ENCODE results near the gene GADL1.
A peak's percentile ranks its signal among the peaks of the same experiment; 100 is the strongest.

Gene GADL1, protein sequence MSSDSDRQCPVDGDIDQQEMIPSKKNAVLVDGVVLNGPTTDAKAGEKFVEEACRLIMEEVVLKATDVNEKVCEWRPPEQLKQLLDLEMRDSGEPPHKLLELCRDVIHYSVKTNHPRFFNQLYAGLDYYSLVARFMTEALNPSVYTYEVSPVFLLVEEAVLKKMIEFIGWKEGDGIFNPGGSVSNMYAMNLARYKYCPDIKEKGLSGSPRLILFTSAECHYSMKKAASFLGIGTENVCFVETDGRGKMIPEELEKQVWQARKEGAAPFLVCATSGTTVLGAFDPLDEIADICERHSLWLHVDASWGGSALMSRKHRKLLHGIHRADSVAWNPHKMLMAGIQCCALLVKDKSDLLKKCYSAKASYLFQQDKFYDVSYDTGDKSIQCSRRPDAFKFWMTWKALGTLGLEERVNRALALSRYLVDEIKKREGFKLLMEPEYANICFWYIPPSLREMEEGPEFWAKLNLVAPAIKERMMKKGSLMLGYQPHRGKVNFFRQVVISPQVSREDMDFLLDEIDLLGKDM

DNA sequence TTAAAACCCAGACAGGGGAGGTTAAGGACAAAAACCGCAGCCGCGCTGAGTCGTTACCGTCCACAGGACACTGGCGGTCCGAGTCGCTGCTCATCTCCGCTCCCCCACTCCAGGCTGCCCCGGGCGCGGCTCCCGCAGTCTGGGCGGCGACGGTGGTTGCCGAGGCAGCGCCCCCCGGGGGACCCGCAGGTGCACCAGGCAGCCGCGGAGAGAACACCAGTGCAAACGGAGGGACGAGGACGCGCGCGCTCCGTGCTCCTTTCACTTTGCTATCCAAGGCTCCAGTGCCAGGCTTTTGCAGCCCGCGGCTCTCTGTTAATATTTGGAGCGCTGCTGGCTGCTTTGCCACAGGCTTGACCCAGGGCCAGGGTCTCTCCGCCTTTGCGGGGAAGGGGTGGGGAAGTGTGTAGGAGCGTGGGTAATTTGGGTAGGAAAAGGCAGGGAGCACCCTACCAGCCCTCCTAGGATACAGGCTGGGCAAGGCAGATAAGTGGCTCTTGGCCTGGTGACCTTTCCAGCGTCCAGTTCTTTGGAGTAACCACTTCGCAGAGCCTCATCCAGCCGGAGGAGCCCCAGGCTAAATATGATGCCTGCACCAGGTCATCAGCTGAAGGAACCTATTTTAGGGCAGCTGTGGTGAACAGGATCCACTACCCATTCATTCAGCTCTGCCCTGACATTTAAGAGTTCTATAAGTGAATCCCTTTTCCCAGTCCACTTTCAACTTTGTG is at the start of gene GADL1:
Gene GADL1, minus strand, starts transcription at position 141 of the 731 bp plus-strand sequence. Its CDS starts 47 bp downstream, at position 94.
- FAIRE-seq: no peak
- no peak for DNase-seq (ENCODE audit: low spot score)

DNA sequence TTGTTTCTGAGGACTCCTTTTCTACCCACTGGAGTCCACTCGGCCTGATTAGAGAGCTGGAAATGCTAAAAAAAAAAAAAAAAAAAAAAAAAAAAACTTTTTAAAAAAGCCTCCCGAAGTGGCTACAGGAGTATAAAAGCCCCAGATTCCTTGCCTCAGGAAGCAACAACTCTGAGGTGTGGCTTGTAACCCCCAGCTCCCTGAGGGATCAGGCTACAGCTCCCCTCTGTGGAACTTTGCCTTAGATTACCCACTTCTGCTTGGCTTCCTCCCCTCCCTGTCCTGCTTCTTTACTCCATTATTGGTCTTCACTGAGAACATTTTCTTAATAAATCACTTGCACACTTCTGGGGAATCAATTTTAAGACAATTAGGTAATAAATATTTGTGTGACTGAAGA is 49.7 kb upstream of the GADL1 start:
- FAIRE-seq (no peak), DNase-seq (ENCODE audit: low spot score) (no peak)

DNA sequence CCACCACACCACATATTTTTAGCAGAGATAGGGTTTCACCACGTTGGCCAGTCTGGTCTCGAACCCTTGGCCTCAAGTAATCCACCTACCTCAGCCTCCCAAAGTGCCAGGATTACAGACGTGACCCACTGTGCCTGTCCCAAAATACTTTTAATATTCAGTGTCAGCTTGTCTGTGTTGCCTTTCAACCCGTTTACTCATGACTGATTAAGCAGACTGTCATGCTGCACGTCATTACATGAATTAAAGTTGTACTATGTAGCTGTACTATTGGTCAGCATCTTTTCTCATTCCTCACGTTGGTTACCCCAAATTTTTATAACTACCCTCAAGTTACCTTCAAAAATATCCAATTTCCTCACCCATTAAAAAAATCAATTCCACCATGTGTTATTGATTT is 48.7 kb upstream of the GADL1 start:
- FAIRE-seq: no peak

DNA sequence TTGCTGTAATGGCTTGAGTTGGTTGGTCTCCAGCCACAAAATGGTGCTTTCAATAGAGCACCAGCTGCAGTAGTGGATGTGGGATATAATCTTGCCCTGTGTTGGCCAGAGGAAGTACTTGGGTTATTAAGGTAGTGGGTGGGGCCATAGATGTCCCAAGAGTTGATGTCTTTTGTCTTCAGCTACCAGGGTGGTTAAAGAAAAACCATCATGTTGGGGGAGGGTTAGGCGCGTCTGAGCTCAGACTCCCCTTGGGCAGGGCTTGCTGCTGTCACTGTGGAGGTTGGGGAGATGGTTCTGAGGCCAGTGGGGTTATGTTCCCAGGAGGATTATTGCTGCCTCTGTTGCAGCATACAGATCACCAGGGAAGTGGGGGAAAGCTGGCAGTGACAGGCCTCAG is 46.9 kb upstream of the GADL1 start:
- DNase-seq (ENCODE audit: low spot score): no peak
- FAIRE-seq: no peak

More for the DNA sequence above, 48.7 kb upstream of the GADL1 start:
- no peak for DNase-seq (ENCODE audit: low spot score)

DNA sequence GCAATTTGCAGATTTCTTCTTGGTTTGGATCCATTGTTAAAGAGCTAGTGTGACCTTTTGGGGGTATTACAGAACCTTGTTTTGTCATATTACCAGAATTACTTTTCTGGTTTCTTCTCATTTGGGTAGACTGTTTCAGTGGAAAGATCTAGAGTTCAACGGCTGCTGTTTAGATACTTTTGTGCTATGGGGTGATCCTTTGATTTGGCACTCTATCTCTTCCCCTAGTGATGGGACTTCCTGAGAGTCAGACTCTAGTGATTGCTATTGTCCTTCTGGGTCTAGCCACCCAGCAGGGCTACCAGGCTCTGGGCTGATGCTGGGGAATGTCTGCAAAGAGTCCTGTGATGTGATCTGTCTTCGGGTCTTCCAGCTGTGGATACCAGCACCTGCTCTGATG is 46.3 kb upstream of the GADL1 start:
- no peak for DNase-seq (ENCODE audit: low spot score)
- no peak for FAIRE-seq

DNA sequence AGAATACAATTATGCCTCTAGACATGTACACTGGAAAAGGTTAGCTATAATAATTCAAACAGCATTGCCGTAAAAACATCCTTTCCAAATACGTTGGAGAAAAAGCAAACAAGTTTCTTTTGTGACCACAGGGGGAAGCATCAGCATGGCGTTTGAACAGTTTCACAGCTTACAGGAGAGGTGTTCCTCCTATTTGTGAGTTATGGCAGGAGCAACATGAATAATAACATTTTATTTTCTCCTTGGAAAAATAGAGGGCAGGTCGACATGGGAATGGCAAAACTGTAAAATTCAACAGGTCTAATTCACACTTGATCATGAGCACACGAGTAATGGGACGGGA is 39.7 kb upstream of the GADL1 start:
- FAIRE-seq (no peak), DNase-seq (ENCODE audit: low spot score) (no peak)

DNA sequence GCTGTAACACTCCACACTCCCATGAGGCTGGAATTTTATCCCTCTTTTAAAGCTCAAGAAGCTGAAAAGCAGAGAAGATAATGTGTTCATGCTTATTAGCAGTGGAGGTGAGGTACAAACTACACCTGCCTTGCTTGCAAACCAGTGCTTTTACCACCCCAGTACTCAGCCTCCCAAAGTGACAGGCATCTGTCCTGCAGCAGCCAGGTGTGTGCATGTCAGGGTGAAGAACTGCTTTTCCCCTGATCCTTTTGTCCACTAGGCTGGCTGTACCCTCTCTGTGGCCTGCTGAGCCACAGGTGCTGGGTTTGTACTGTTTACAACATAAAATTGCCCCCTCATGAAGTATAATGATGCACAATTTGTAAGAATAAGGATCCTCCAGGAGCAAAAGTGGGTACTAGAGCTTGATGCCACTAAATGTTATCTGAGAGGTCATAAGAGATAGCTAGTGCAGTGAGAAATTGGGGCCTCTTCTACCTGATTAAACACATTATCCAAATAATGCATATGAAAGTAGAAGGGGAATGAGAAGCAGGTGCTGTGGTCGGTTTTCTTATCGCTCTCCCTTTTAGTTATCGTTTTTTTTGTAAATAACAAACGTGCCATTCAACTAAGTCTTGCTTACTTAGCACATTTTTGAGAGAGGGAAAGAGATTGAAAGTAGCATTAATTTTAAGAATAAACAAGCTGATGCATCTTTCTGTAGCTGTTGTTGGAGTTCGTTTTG is 39.2 kb upstream of the GADL1 start:
- FAIRE-seq (no peak), DNase-seq (ENCODE audit: low spot score) (no peak)

DNA sequence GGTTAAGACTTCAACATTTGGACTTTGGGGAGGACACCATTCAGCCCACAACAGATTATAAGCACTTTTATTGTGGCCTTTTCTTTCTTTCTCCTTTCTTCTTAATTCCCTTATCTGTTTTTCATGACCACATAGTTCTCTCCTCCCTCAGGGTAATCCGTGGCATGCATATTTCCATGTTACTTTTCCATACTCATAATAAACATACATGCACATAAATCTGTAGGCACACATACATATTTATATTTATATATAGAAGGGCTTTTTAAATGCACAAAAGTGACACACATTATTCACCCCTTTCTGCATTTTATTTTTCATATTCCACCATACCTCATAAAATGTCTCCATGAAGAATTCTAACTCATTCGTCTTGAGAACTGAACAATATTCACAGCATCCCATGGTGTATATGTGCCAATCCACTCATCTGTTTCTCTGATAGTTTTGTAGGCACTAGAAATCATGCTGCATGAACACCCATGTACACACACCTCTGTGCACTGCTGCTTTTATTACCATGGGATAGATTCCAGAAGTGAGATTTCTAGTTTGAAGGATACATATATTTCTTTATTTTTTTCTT is 38.1 kb upstream of the GADL1 start:
- FAIRE-seq (no peak), DNase-seq (ENCODE audit: low spot score) (no peak)

DNA sequence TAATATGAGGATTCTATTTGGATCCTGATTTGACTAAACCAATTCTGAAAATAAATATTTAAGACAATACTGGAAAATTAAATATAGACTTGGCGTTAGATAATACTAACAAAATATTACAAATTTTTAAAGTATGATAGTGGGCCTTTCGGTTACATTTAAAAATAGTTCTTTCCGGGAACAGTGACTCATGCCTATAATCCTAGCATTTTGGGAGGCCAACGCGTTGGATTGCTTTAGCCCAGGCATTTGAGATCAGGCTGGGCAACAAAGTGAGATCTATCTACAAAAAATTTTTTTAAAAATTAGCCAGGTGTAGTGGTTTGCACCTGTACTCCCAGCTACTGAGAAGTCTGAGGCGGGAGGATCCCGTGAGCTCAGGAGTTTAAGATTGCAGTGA is 30.3 kb upstream of the GADL1 start:
- DNase-seq (ENCODE audit: low spot score): no peak
- FAIRE-seq: no peak

DNA sequence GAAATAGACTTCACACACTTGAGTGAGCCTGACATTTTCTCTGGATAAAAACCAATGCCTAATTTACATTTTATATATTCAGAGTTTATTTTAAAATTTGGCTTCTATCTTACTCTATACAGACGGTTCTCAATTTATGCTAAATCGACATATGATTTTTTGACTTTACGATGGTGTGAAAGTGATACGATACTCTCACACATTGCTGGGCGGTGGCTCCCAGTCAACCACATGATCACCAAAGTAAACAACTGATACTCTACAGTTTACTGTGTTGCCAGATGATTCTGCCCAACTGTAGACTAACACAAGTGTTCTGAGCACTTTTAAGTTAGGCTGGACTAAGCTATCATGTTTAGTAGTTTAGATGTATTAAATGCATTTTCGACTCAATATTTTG is 25.1 kb upstream of the GADL1 start:
- no peak for FAIRE-seq

DNA sequence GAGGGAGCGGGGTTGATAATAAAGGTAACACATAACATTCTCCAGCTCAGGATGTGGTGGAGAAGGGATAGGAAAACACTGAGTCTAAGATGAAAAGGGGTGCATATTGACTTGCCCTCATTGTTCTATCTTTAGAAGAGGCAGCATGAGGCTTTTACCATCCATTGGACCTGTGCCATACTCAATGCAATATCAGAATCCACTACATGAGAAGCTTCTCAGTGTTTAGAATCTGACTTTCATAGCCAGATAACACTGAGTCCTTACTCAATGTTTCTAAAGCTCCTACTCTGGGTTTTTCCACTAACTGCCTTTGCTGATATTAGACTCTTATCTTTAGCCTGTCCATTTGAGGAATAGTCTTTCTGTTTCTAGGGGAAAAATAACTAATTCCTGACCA is 24.3 kb upstream of the GADL1 start:
- no peak for DNase-seq (ENCODE audit: low spot score)
- FAIRE-seq: no peak

More for the DNA sequence above, 25.1 kb upstream of the GADL1 start:
- DNase-seq (ENCODE audit: low spot score): no peak

DNA sequence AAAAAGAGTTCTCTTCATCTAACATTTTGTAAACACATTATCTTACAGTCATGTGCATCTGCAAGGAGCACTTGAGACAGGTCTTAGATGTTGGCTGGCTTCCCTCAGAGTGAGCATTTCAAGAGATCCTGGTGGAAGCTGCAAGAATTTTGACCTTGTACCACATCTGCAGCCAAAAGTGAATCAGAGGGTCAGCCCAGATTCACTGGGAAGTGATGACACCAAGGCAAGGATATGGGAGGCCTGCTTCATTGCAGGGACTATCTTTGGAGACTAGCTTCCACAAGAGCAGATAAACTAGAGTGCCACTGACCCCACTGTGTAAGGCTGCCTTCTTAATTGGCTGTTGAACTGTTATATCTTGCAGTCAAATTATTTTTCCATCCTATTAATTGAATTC is 21.3 kb upstream of the GADL1 start:
- no peak for DNase-seq (ENCODE audit: low spot score)
- FAIRE-seq: no peak

DNA sequence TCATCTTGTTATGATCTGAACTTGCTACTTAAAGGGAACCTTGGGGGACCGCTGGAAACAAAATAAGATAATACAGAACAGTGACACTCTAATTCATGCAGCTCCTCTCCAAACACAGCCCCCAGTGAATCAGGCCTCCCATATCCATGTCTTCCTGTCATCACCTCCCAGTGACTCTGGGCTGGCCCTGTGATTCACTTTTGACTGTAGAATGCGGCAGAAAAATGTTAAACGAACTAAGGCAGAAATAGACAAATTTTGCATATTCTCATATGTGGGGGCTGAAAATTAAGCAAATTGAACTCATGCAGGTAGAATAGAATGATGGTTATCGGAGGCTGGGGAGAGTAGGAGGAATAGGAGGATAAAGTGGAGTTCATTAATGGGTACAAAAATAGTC is 20.2 kb upstream of the GADL1 start:
- FAIRE-seq: no peak
- no peak for DNase-seq (ENCODE audit: low spot score)

DNA sequence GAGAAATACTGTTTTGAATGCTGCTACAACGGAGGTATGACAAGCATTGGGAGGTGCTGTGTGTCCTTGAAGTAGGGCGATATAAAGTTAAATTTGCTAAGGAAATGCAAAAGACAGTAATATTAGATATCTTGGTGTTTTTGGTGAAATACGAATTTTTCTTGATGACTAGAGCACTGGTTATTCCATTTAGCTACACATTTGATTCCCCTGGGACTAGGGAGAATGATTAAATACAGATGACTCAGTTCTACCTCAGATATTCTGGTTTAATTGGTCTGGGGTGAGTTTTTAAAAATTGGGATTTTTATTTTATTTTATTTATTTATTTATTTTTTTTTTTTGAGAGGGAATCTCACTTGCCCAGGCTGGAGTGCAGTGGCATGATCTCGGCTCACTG is 18.7 kb upstream of the GADL1 start:
- DNase-seq (ENCODE audit: low spot score): no peak
- no peak for FAIRE-seq

DNA sequence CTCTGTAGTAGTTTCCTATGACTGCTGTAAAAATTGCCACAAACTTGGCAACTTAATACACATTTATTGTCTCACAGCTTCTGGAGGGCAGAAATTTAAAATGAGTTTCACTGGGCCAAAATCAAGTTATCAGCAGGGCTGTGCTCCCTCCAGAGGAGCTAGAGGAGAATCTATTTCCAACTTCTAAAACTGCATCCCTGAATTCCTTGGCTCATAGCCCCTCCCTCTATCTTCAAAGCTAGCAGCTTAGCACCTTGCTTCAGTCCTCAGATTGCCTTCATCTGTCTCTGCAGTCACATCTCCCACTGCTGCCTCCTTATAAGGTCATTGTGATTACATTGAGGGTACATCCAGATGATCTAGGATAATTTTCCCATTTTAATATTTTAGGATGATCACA is 17.8 kb upstream of the GADL1 start:
- FAIRE-seq: no peak
- DNase-seq (ENCODE audit: low spot score): no peak

DNA sequence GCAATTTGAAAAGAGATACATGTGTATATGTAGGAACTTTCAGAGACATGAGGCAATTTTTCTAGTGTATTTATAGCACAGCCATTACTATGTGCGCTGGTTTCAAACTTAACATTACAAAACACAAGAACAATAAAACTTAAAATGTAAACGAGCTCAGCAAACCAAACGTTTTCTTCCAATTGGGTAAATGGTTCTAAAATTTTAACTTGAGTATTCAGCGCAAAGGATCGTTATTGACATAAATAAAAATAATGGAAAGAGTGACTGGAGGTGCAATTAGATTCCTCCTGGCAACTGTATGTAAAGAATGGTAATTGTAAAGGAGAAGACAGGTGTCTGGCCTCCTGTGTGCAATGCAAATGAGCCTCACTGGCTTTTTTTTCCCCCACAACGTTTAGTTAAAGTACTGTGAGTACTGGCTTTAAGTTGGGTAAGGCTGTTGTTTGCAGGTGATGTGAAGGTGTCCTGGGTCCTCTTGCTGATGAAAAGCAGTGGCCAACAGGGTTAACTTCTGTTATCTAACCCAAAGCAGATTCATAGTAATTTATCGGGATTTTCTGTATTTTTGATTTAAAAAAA is 14.1 kb upstream of the GADL1 start:
- no peak for DNase-seq (ENCODE audit: low spot score)
- no peak for FAIRE-seq

DNA sequence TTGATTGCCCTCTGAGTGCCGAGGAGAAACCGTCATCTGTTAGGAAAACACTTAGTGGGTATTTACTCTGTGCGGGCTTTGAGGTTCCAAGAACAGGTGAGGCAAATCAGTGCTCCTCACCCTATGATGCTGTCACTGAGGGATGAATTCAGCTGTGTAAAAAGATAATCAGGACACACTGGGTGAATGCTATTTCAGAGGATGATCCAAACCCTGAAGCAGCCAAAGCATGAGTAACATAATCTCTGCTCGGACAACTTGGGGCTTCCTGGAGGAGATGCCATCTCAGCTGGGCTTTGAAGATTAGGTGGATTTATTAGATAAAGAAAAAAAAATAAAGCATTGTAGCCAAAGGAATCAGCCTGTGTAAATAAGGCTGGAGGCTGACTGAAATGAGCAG is 10.5 kb upstream of the GADL1 start:
- DNase-seq (ENCODE audit: low spot score) (no peak), FAIRE-seq (no peak)

DNA sequence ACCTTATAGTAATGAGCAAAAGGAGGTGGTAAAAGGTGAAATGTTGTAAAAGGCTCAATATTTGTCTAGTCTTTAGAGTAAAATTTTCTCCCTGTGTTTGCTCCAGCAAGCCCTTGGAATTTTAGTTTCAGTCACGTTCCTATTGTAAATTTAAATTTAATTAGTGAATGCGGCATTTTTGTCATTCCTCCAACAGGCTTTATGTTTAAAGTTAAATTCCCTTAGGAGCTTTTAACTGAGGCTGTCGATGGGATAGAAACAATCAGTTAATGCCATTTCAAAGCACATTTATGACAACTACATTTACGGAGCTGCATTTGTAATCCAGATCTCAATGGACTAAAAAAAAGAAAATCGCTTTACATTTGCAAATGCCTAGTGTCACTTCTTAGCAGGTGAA is 868 bp upstream of the GADL1 start:
- DNase-seq (ENCODE audit: low spot score) (no peak), FAIRE-seq (no peak)

DNA sequence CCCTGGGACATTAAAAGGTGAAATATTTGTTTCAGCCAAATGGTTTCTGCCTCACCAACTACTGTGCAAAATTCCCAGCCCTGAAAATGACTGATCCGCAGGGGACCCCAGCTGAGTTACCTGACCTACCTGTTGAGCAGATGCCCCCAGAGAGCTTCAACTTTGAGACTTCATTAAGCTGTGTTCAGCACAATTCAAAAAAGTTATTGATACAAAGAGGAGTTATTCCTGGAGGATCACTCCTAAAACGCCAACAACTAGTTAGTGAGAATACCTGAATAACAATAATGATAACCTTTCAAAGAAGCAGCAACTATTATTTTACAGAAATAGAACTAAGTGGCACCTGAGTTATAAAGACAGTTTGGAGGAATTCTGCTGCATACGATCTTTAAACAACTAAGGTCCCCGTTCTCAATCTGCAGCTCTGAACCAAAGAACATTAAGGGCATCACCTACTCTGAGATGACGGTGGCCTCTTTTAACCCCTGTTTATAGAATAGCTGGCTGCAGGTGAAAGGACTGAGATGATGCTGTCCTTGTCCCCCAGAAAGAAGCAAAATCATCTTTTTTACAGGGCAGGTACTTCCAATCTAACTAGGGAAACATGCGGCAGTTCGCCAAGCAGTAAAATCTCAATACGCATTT is 659 bp downstream of the GADL1 start:
- DNase-seq (ENCODE audit: low spot score) (no peak), FAIRE-seq (no peak)

DNA sequence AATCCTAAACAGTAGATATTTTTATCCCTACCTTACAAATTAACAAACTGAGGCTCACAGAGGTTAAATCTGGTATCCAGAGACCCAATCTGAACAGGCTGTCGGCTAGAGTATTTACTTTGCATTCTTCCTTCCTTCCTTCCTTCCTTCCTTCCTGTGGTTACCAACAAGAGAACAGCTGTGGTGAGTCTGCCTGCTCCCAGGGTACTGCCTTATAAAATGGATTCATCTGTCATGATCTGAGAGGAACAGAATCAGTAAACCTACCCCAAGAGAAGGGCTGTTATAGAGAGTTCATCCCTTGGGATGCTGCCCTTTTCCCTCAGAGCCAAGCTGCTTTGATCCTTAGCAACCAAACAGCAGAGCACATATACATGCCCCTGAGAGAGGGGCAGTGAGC is 3.6 kb downstream of the GADL1 start:
- FAIRE-seq (no peak), DNase-seq (ENCODE audit: low spot score) (no peak)

DNA sequence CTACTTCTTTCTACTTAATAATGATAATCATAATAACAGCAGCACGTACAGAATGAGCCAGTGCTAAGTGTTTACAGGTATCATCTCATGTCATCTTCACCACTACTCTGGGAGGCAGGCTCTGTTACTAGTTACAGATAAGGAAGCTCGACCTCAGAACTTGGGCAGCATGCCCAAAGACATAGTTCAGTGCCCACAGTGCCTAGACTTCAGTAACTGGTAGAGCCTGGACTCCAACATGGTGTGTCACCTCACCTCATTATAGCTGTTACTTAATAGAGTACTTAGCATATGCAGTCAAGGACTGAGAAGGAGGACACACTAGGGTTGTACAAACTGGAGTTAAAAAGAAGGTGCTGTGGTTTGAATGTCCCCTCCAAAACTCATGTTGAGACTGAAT is 7.6 kb downstream of the GADL1 start:
- FAIRE-seq: peak; percentile 93
- peak; percentile 87 for DNase-seq (ENCODE audit: low spot score)
